ENCODE measurements around the gene CLCA2. TPM values are rescaled to one million over a fixed set of nuclear protein-coding genes. Genes with fewer than 3 reads are reported as not detected.

Gene CLCA2, protein sequence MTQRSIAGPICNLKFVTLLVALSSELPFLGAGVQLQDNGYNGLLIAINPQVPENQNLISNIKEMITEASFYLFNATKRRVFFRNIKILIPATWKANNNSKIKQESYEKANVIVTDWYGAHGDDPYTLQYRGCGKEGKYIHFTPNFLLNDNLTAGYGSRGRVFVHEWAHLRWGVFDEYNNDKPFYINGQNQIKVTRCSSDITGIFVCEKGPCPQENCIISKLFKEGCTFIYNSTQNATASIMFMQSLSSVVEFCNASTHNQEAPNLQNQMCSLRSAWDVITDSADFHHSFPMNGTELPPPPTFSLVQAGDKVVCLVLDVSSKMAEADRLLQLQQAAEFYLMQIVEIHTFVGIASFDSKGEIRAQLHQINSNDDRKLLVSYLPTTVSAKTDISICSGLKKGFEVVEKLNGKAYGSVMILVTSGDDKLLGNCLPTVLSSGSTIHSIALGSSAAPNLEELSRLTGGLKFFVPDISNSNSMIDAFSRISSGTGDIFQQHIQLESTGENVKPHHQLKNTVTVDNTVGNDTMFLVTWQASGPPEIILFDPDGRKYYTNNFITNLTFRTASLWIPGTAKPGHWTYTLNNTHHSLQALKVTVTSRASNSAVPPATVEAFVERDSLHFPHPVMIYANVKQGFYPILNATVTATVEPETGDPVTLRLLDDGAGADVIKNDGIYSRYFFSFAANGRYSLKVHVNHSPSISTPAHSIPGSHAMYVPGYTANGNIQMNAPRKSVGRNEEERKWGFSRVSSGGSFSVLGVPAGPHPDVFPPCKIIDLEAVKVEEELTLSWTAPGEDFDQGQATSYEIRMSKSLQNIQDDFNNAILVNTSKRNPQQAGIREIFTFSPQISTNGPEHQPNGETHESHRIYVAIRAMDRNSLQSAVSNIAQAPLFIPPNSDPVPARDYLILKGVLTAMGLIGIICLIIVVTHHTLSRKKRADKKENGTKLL
- total RNA-seq: not detected

GRCh38 chr1:86423873-86424272 lies at the start of gene CLCA2:
CLCA2 (plus strand) TSS chr1:86424171; CDS start chr1:86424248, 77 bp downstream.
- ATAC-seq: no peak
- DNase-seq (ENCODE audit: low spot score): no peak

DNA sequence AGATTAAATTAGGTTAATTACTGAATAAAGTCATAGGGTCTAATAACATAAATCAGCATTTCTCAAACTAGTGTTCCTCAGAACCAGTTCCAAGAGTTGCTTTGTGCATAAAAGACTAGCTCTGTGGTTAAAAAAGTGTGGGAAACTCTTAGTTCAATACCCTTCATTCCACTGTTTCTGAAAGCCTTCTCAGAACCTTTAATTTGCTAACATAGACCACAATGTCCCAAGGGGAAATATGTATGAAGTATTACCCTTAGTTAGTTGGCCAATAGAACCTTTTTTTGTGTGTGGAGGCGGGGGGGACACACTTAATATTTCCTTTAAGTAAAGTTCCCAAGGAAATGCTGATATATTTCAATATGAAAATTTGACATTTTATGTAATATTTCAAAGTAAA lies 48.3 kb upstream of the CLCA2 start:
- DNase-seq (ENCODE audit: low spot score) (no peak), ATAC-seq (no peak)

- no peak for DNase-seq (ENCODE audit: low spot score)
- no peak for ATAC-seq
Observed at GRCh38 chr1:86377341-86377740, 46.6 kb upstream of the CLCA2 start.

- ATAC-seq: no peak
Observed at GRCh38 chr1:86378813-86379212, 45.2 kb upstream of the CLCA2 start.

GRCh38 chr1:86380257-86380861 lies 43.6 kb upstream of the CLCA2 start:
- ATAC-seq (peak; percentile 97), DNase-seq (ENCODE audit: low spot score) (no peak)

More at GRCh38 chr1:86378813-86379212, 45.2 kb upstream of the CLCA2 start:
- DNase-seq (ENCODE audit: low spot score): no peak

DNA sequence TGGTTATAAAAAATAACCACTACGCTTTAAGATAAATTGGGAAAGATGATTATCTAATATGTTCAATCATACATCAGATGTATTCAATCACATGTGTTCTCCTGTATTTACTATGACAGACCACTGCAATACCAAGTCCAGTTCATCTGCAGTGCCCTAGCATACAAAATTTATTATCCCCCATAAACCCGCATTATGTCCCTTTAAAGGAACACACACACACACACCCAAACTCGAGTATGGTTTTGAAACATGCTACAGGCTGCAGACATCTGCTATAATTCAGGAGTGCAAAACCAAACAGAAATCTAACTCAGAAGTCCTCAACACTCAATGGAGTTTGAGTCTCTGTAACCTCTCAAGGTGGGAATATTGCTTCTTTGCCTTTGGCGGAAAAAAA lies 42.7 kb upstream of the CLCA2 start:
- peak; percentile 23 for ATAC-seq
- DNase-seq (ENCODE audit: low spot score): no peak

- ATAC-seq (peak; percentile 29), DNase-seq (ENCODE audit: low spot score) (no peak)
Observed at GRCh38 chr1:86382878-86383277, 41.1 kb upstream of the CLCA2 start.

GRCh38 chr1:86387916-86388627 lies 35.9 kb upstream of the CLCA2 start:
- DNase-seq (ENCODE audit: low spot score) (no peak), ATAC-seq (no peak)

DNA sequence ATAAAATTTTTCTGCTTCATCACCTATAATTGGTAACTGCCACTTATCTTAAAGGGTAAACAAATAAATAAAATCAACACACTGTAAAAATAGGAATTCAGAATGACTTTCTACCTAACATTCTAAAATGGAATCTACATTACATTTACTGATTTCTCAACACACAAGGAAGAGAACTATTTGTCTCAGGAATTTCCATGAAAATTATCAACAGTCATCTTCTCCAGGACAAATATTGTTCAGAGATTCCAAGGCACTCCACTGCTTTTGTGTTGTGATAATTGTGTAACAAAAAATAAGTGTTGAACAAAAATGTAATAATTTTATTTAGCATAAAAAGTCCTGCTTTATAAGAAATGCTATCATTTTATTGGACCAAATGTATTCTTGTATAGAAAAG lies 35.2 kb upstream of the CLCA2 start:
- DNase-seq (ENCODE audit: low spot score) (no peak), ATAC-seq (no peak)

- no peak for DNase-seq (ENCODE audit: low spot score)
- no peak for ATAC-seq
Observed at GRCh38 chr1:86389307-86389706, 34.7 kb upstream of the CLCA2 start.

GRCh38 chr1:86394416-86394815 lies 29.6 kb upstream of the CLCA2 start:
- DNase-seq (ENCODE audit: low spot score) (no peak), ATAC-seq (no peak)

DNA sequence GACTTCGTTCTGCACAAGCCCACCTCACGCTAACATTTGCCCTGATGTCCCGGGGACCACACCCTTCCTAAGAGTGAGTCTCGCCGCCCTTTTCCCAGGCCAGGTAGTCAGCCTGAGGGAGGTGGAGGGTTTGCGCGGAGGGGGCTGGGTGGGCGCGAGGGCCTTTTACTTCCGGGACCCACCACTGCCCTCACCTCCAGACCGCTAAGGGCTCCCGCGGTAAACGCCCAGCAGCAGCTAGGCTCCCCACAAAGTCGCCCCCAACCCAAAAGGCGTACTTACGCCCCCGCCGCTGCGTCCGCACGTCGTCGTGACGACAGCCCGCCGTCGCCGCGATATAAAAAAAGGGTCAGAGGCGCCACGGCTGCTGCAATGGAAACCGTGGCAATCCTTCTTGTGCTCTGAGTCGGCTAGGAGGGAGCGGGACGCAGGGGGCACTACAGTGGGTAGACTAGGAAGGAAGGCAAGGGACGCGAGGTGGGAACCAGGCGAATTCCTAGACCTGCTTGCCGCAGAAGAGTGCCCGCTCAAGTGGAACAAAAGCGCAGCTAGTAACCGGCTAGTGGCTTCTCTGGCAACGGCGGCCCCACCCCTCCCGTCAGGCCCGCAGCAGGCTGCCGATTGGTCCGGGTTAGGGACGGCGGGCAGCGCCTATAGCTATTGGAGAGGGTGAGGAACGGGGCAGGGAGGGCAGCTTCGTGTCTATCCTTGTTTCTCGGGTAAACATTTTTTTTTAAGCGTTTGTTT lies 28.0 kb upstream of the CLCA2 start, which contains the start of gene ODF2L:
Gene ODF2L (minus strand): TSS at position 573 of the 747 bp plus-strand sequence. CDS start 9,296 bp downstream, outside the sequence.
- DNase-seq (ENCODE audit: low spot score) (peak; percentile 87), ATAC-seq (peak; percentile 100)

- peak; percentile 6 for ATAC-seq
Observed at GRCh38 chr1:86396498-86396890, 27.5 kb upstream of the CLCA2 start.

DNA sequence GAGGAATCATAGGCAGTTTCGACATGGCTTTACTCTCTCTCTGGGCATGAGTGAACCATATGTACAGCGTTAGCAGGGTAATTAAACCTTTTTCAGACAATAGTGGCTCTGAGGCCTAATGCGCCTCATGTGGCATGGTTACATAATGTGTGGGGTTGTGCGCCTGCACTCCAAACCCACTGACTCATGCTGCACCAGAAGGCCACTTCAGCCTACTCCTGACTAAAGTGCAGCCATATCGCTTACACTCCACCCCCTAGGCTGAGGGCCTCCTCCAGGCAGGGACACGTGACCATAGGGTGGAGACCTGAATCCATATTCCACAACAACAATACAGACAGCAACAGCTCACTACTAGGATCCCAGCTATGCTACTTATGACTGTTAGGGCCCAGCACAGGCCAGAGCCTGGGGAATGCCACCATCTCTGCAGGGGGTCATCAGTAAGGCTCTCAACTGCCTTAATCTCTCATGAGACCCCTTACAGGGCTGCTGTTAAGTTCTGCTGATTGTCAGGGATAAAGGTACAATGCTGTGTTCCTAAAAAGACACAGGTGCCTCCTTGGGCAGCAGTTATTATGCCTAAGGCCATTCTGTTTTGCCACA lies 14.5 kb upstream of the CLCA2 start:
- no peak for DNase-seq (ENCODE audit: low spot score)
- ATAC-seq: no peak

More at GRCh38 chr1:86396498-86396890, 27.5 kb upstream of the CLCA2 start:
- no peak for DNase-seq (ENCODE audit: low spot score)

GRCh38 chr1:86410879-86411278 lies 13.1 kb upstream of the CLCA2 start:
- DNase-seq (ENCODE audit: low spot score) (no peak), ATAC-seq (no peak)

- DNase-seq (ENCODE audit: low spot score) (no peak), ATAC-seq (no peak)
Observed at GRCh38 chr1:86416343-86416742, 7.6 kb upstream of the CLCA2 start.

- ATAC-seq (peak; percentile 37), DNase-seq (ENCODE audit: low spot score) (no peak)
Observed at GRCh38 chr1:86419277-86419903, 4.6 kb upstream of the CLCA2 start.

- DNase-seq (ENCODE audit: low spot score) (no peak), ATAC-seq (no peak)
Observed at GRCh38 chr1:86421601-86422280, 2.2 kb upstream of the CLCA2 start.

Measured in left lobe of liver (tissue), 2 donors.